Measurements from ENCODE around the gene IL17REL. TPM values are rescaled to one million over a fixed set of nuclear protein-coding genes. Genes with fewer than 3 reads are reported as not detected.
A peak's percentile ranks its signal among the peaks of the same experiment; 100 is the strongest.

IL17REL gene
- total RNA-seq, 4 donors from 2014 or later = not detected

GRCh38 chr22:49957826-49958365 lies 54.7 kb downstream of the IL17REL start:
- DNase-seq (ENCODE audit: low spot score in 2 of 2) = no peak
- Histone ChIP-seq H3K27me3 (no peaks in the 10 kb centered on the region), H3K4me1 (peaks cover 0 to 61% (median 28%) of the 10 kb centered on the region in 4 donors), H3K36me3 (peaks cover 3 to 17% (median 12%) of the 10 kb centered on the region in 3 donors), H3K4me3 (no peak overlapping the region), H3K27ac (peak overlapping the region in 2 of 4 donors; percentile 34 to 95), H3K9me3 (no peaks in the 10 kb centered on the region)
- no peak for TF ChIP-seq POLR2A (IDR thresholded peaks at IDR 0.05)
- TF ChIP-seq, protein P1, sequence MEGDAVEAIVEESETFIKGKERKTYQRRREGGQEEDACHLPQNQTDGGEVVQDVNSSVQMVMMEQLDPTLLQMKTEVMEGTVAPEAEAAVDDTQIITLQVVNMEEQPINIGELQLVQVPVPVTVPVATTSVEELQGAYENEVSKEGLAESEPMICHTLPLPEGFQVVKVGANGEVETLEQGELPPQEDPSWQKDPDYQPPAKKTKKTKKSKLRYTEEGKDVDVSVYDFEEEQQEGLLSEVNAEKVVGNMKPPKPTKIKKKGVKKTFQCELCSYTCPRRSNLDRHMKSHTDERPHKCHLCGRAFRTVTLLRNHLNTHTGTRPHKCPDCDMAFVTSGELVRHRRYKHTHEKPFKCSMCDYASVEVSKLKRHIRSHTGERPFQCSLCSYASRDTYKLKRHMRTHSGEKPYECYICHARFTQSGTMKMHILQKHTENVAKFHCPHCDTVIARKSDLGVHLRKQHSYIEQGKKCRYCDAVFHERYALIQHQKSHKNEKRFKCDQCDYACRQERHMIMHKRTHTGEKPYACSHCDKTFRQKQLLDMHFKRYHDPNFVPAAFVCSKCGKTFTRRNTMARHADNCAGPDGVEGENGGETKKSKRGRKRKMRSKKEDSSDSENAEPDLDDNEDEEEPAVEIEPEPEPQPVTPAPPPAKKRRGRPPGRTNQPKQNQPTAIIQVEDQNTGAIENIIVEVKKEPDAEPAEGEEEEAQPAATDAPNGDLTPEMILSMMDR (IDR thresholded peaks at IDR 0.05) = no peak
- no peak for TF ChIP-seq EP300 (IDR thresholded peaks at IDR 0.05)
- WGBS, 2 donors = 77 to 83% methylated on average over 9 to 12 of the region's 12 CpGs

DNA sequence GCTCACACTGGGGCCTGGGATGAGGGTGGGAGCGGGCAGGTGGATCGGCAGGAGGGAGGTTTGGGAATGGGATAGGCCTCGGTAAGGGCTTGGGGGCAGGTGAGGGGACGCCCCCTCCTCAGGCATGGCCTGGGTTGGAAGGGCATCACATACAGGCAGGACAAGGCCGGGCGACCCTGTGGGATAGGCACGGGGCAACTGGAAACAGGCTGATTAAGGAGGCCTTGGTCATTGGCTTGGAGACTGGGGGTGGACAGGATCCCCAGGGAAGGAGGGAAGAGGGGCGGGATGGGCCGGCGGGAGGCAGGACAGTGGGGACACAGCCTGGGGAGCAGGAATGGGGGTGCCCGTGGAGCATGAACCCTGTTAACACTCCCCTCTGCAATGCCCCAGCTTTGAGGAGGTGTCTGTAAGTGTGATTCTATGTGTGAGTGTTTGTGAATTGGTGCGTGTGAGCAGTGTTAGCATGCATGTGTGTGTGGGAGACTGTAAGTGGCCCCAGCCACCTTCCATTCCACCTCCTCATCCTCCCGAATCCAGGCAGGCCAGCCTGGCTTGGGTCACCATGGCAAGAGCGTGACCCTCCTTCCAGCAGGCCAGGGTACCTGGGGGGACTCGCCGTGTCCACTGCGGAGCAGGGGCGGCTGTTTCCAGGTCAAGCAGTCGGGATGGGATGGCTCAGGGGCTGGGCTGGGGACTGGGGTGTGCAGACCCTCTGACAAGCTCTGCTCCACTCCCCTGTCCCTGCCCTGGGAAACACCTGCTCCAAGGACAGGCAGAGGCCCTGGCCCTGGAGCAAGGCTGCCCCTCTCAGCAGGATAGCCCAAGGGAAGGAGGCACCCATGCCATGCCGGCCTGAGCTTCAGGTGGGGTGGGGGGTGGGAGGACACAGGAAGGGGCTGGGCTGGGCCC lies 55.4 kb downstream of the IL17REL start:
- TF ChIP-seq EP300 (IDR thresholded peaks at IDR 0.05) (no peak), POLR2A (IDR thresholded peaks at IDR 0.05) (no peak)
- TF ChIP-seq, protein P1 (IDR thresholded peaks at IDR 0.05) = no peak
- WGBS, 2 donors = 88 to 89% methylated on average over 19 to 20 of the region's 20 CpGs
- Histone ChIP-seq H3K27ac (peak overlapping the region in 3 of 4 donors; percentile 50 to 95 (median 84)), H3K4me1 (peaks cover 0 to 63% (median 23%) of the 10 kb centered on the region in 4 donors), H3K9me3 (no peaks in the 10 kb centered on the region), H3K27me3 (no peaks in the 10 kb centered on the region), H3K4me3 (no peak overlapping the region), H3K36me3 (peaks cover 3 to 11% (median 8%) of the 10 kb centered on the region in 3 donors)
- DNase-seq (ENCODE audit: low spot score in 2 of 2) = no peak

GRCh38 chr22:49956418-49956770 lies 56.2 kb downstream of the IL17REL start:
- H3K27me3 ChIP-seq = no peaks in the 10 kb centered on the region
- peaks cover 0 to 5% (median under 1%) of the 10 kb centered on the region in 3 donors for H3K36me3 ChIP-seq
- 66 to 80% methylated on average over 4 to 15 of the region's 15 CpGs for WGBS, 2 donors
- DNase-seq (ENCODE audit: low spot score in 2 of 2) = no peak
- no peak overlapping the region for H3K4me3 ChIP-seq
- peaks cover 0 to 71% (median 27%) of the 10 kb centered on the region in 4 donors for H3K4me1 ChIP-seq
- peak overlapping the region in 3 of 4 donors; percentile 50 to 95 (median 84) for H3K27ac ChIP-seq
- no peaks in the 10 kb centered on the region for H3K9me3 ChIP-seq
- TF ChIP-seq EP300 (IDR thresholded peaks at IDR 0.05) = peak in 1 of 2 donors; percentile 34
- TF ChIP-seq, protein P1 (IDR thresholded peaks at IDR 0.05) = no peak

GRCh38 chr22:49955581-49956417 lies 56.8 kb downstream of the IL17REL start:
- no peaks in the 10 kb centered on the region for H3K9me3 ChIP-seq
- DNase-seq (ENCODE audit: low spot score in 2 of 2) = no peak
- H3K36me3 ChIP-seq = no peaks in the 10 kb centered on the region
- no peak overlapping the region for H3K4me3 ChIP-seq
- TF ChIP-seq EP300 (IDR thresholded peaks at IDR 0.05) (no peak), POLR2A (IDR thresholded peaks at IDR 0.05) (no peak)
- TF ChIP-seq, protein P1 (IDR thresholded peaks at IDR 0.05) = no peak
- H3K27me3 ChIP-seq = no peaks in the 10 kb centered on the region
- 77 to 88% methylated on average over 9 to 19 of the region's 22 CpGs for WGBS, 2 donors
- H3K27ac ChIP-seq = peak overlapping the region in 2 of 4 donors; percentile 84 to 95
- H3K4me1 ChIP-seq = peaks cover 0 to 76% (median 30%) of the 10 kb centered on the region in 4 donors

Data from tibial nerve (tissue), 4 donors.